HEK293 (cell line): ENCODE data around the gene STOML1.

Experiments used
- BCL11B ChIP-seq: fragments of 450-650 bp; formaldehyde crosslinking; IDR thresholded peaks from 2 replicates; pipeline ENCODE4 v1.5.1; 2016; ENCODE audit warnings: low read depth, missing biosample characterization, missing genetic modification characterization
- EGR2 ChIP-seq: fragments of 450-650 bp; formaldehyde crosslinking; IDR thresholded peaks from 2 replicates; pipeline ENCODE4 v1.5.1; 2016; ENCODE audit warnings: low read depth, missing biosample characterization, missing genetic modification characterization
- HOXA7 ChIP-seq: sonication (generic); formaldehyde crosslinking; IDR thresholded peaks from 2 replicates; pipeline ENCODE4 v1.8.1; 2022; ENCODE audit warnings: missing genetic modification reagents, borderline replicate concordance
- KLF10 ChIP-seq: fragments of 450-650 bp; IDR thresholded peaks from 2 replicates; pipeline ENCODE4 v1.5.1; 2018; ENCODE audit warnings: missing biosample characterization, mild to moderate bottlenecking, missing genetic modification characterization
- MYNN ChIP-seq: fragments of 450-650 bp; formaldehyde crosslinking; IDR thresholded peaks from 2 replicates; pipeline ENCODE4 v1.5.1; 2016; ENCODE audit warnings: missing biosample characterization, missing genetic modification characterization, borderline replicate concordance
- MZF1 ChIP-seq: fragments of 450-650 bp; formaldehyde crosslinking; IDR thresholded peaks from 2 replicates; pipeline ENCODE4 v1.5.1; 2017; ENCODE audit warnings: missing biosample characterization, missing genetic modification characterization, borderline replicate concordance
- SALL2 ChIP-seq: fragments of 450-650 bp; formaldehyde crosslinking; IDR thresholded peaks from 2 replicates; pipeline ENCODE4 v1.5.0; 2017; ENCODE audit warnings: missing biosample characterization, mild to moderate bottlenecking, missing genetic modification characterization, borderline replicate concordance
- TRIM28 ChIP-seq: IDR thresholded peaks from 2 replicates; pipeline ENCODE4 v1.6.1; 2011; ENCODE audit warnings: low read length, control low read depth, borderline replicate concordance
- YY1 ChIP-seq: fragments of 450-650 bp; formaldehyde crosslinking; IDR thresholded peaks from 2 replicates; pipeline ENCODE4 v1.5.1; 2018; ENCODE audit warnings: missing biosample characterization, missing genetic modification characterization
- ZBTB17 ChIP-seq: fragments of 450-650 bp; formaldehyde crosslinking; IDR thresholded peaks from 2 replicates; pipeline ENCODE4 v1.5.1; 2016; ENCODE audit warnings: missing biosample characterization, missing genetic modification characterization
- ZBTB21 ChIP-seq: fragments of 450-650 bp; formaldehyde crosslinking; IDR thresholded peaks from 2 replicates; pipeline ENCODE4 v1.5.1; 2017; ENCODE audit warnings: missing biosample characterization, missing genetic modification characterization
- ZBTB26 ChIP-seq: fragments of 450-650 bp; formaldehyde crosslinking; optimal IDR thresholded peaks from 2 replicates; pipeline ENCODE3; 2016; ENCODE audit warnings: missing biosample characterization, mild to moderate bottlenecking, missing genetic modification characterization
- ZBTB49 ChIP-seq: fragments of 450-650 bp; formaldehyde crosslinking; IDR thresholded peaks from 2 replicates; pipeline ENCODE4 v1.5.1; 2016; ENCODE audit warnings: missing biosample characterization, missing genetic modification characterization, low read depth
- ZBTB8A ChIP-seq: fragments of 450-650 bp; formaldehyde crosslinking; IDR thresholded peaks from 2 replicates; pipeline ENCODE4 v1.5.1; 2016; ENCODE audit warnings: missing biosample characterization, missing genetic modification characterization
- ZFP41 ChIP-seq: fragments of 450-650 bp; formaldehyde crosslinking; IDR thresholded peaks from 2 replicates; pipeline ENCODE4 v1.5.1; 2016; ENCODE audit warnings: missing biosample characterization, missing genetic modification characterization, borderline replicate concordance
- ZNF133 ChIP-seq: fragments of 450-650 bp; formaldehyde crosslinking; IDR thresholded peaks from 2 replicates; pipeline ENCODE4 v1.5.1; 2016; ENCODE audit warnings: missing biosample characterization, missing genetic modification characterization
- ZNF16 ChIP-seq: fragments of 450-650 bp; formaldehyde crosslinking; IDR thresholded peaks from 2 replicates; pipeline ENCODE4 v1.5.1; 2016; ENCODE audit warnings: low read depth, missing biosample characterization, missing genetic modification characterization
- ZNF169 ChIP-seq: fragments of 450-650 bp; formaldehyde crosslinking; IDR thresholded peaks from 2 replicates; pipeline ENCODE4 v1.5.1; 2016; ENCODE audit warnings: missing biosample characterization, missing genetic modification characterization
- ZNF214 ChIP-seq: fragments of 450-650 bp; formaldehyde crosslinking; IDR thresholded peaks from 2 replicates; pipeline ENCODE4 v1.5.1; 2017; ENCODE audit warnings: missing biosample characterization, mild to moderate bottlenecking, missing genetic modification characterization, borderline replicate concordance
- ZNF24 ChIP-seq: fragments of 450-650 bp; formaldehyde crosslinking; IDR thresholded peaks from 2 replicates; pipeline ENCODE4 v1.5.1; 2016; ENCODE audit warnings: missing biosample characterization, missing genetic modification characterization
- ZNF394 ChIP-seq: fragments of 450-650 bp; formaldehyde crosslinking; IDR thresholded peaks from 2 replicates; pipeline ENCODE4 v1.5.1; 2016; ENCODE audit warnings: missing biosample characterization, missing genetic modification characterization, mild to moderate bottlenecking, moderate library complexity, borderline replicate concordance
- ZNF473 ChIP-seq: fragments of 450-650 bp; formaldehyde crosslinking; IDR thresholded peaks from 2 replicates; pipeline ENCODE4 v1.5.1; 2017; ENCODE audit warnings: missing biosample characterization, missing genetic modification characterization
- ZNF48 ChIP-seq: fragments of 450-650 bp; formaldehyde crosslinking; IDR thresholded peaks from 2 replicates; pipeline ENCODE4 v1.5.1; 2016; ENCODE audit warnings: missing biosample characterization, missing genetic modification characterization
- ZNF521 ChIP-seq: fragments of 450-650 bp; formaldehyde crosslinking; IDR thresholded peaks from 2 replicates; pipeline ENCODE4 v1.5.1; 2017; ENCODE audit warnings: missing biosample characterization, mild to moderate bottlenecking, missing genetic modification characterization
- ZNF626 ChIP-seq: fragments of 450-650 bp; sonication (Bioruptor Pico); formaldehyde crosslinking; IDR thresholded peaks from 2 replicates; pipeline ENCODE4 v1.5.1; 2018; ENCODE audit warnings: missing biosample characterization, missing genetic modification characterization, inconsistent platforms
- ZNF707 ChIP-seq: fragments of 450-650 bp; formaldehyde crosslinking; IDR thresholded peaks from 2 replicates; pipeline ENCODE4 v1.5.1; 2016; ENCODE audit warnings: missing biosample characterization, missing genetic modification characterization
- ZSCAN18 ChIP-seq: fragments of 450-650 bp; formaldehyde crosslinking; IDR thresholded peaks from 2 replicates; pipeline ENCODE4 v1.5.1; 2016; ENCODE audit warnings: missing biosample characterization, missing genetic modification characterization
- ZXDB ChIP-seq: fragments of 450-650 bp; formaldehyde crosslinking; IDR thresholded peaks from 2 replicates; pipeline ENCODE4 v1.5.1; 2016; ENCODE audit warnings: missing biosample characterization, missing genetic modification characterization
- TF ChIP-seq, protein P1 (sequence below): fragments of 450-650 bp; formaldehyde crosslinking; IDR thresholded peaks from 2 replicates; pipeline ENCODE4 v1.5.1; 2016; ENCODE audit warnings: missing biosample characterization, missing genetic modification characterization
- TF ChIP-seq, protein P2 (sequence below): fragments of 450-650 bp; formaldehyde crosslinking; IDR thresholded peaks from 2 replicates; pipeline ENCODE4 v1.5.1; 2016; ENCODE audit warnings: missing biosample characterization, missing genetic modification characterization
- TF ChIP-seq, protein P3 (sequence below): fragments of 450-650 bp; formaldehyde crosslinking; IDR thresholded peaks from 2 replicates; pipeline ENCODE4 v1.5.1; 2016; ENCODE audit warnings: missing biosample characterization, missing genetic modification characterization

Gene STOML1

GRCh38 chr15:73991726-73992593 lies at the start of gene STOML1 (continued):
- no peak for TF ChIP-seq SALL2
- TF ChIP-seq, protein P1, sequence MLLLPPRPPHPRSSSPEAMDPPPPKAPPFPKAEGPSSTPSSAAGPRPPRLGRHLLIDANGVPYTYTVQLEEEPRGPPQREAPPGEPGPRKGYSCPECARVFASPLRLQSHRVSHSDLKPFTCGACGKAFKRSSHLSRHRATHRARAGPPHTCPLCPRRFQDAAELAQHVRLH (tag by site-specific recombination): 0 out of 2 replicates have a peak, but pooled peaks have one; percentile 52
- TF ChIP-seq ZBTB21 (tag by site-specific recombination): no peak
- 0 out of 2 replicates have a peak, but pooled peaks have one; percentile 61 for TF ChIP-seq ZSCAN18 (tag by site-specific recombination)
- TF ChIP-seq, protein P2, sequence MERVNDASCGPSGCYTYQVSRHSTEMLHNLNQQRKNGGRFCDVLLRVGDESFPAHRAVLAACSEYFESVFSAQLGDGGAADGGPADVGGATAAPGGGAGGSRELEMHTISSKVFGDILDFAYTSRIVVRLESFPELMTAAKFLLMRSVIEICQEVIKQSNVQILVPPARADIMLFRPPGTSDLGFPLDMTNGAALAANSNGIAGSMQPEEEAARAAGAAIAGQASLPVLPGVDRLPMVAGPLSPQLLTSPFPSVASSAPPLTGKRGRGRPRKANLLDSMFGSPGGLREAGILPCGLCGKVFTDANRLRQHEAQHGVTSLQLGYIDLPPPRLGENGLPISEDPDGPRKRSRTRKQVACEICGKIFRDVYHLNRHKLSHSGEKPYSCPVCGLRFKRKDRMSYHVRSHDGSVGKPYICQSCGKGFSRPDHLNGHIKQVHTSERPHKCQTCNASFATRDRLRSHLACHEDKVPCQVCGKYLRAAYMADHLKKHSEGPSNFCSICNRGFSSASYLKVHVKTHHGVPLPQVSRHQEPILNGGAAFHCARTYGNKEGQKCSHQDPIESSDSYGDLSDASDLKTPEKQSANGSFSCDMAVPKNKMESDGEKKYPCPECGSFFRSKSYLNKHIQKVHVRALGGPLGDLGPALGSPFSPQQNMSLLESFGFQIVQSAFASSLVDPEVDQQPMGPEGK: peak; percentile 67
- TF ChIP-seq, protein P3, sequence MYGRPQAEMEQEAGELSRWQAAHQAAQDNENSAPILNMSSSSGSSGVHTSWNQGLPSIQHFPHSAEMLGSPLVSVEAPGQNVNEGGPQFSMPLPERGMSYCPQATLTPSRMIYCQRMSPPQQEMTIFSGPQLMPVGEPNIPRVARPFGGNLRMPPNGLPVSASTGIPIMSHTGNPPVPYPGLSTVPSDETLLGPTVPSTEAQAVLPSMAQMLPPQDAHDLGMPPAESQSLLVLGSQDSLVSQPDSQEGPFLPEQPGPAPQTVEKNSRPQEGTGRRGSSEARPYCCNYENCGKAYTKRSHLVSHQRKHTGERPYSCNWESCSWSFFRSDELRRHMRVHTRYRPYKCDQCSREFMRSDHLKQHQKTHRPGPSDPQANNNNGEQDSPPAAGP (tag by site-specific recombination): no peak
- no peak for TF ChIP-seq ZNF133 (tag by site-specific recombination)
- peak; percentile 62; the same call in 1 of the 2 replicates for TF ChIP-seq BCL11B (tag by site-specific recombination)
- no peak for TF ChIP-seq HOXA7 (CRISPR knock-in tag)
- no peak for TF ChIP-seq MYNN
- no peak for TF ChIP-seq ZNF626 (tag by site-specific recombination)
- no peak for TF ChIP-seq MZF1
- TF ChIP-seq ZFP41: no peak
- TF ChIP-seq YY1 (tag by site-specific recombination): peak; percentile 69; the same call in 1 of the 2 replicates
- TF ChIP-seq ZBTB49 (tag by site-specific recombination): no peak
- TF ChIP-seq ZNF521 (tag by site-specific recombination): no peak
- TF ChIP-seq KLF10 (tag by site-specific recombination): peak; percentile 90
- TF ChIP-seq ZNF473 (tag by site-specific recombination): no peak
- TF ChIP-seq ZNF394 (tag by site-specific recombination): no peak
- TF ChIP-seq ZXDB (tag by site-specific recombination): peak; percentile 46; the same call in 1 of the 2 replicates
- TF ChIP-seq ZNF214: no peak
- peak; percentile 92 for TF ChIP-seq ZBTB8A (tag by site-specific recombination)
- no peak for TF ChIP-seq ZNF707 (tag by site-specific recombination)
- no peak for TF ChIP-seq ZNF48 (tag by site-specific recombination)
- TF ChIP-seq ZBTB26: peak; percentile 87
- TF ChIP-seq ZBTB17 (tag by site-specific recombination): peak; percentile 96
- no peak for TF ChIP-seq TRIM28
- no peak for TF ChIP-seq ZNF169 (tag by site-specific recombination)
- peak; percentile 43 for TF ChIP-seq EGR2 (tag by site-specific recombination)
- TF ChIP-seq ZNF16 (tag by site-specific recombination): no peak
- no peak for TF ChIP-seq ZNF24 (tag by site-specific recombination)
